Cardiac muscle cell (in vitro differentiated cells and primary cell): Measurements from ENCODE around the gene IFT22. TPM values are rescaled to one million over a fixed set of nuclear protein-coding genes. Genes with fewer than 3 reads are reported as not detected.
"Not testable (repeated sequence)": the region's sequence is repeated elsewhere in the genome, so short reads cannot be mapped to it uniquely, and the experiment has no call there.

ENCODE experiments used
- DNase-seq, 2 donors: peaks; one replicate each; pipeline versions ENCODE4 v3.0.0 to v3.0.0-alpha.2; 2010 to 2017; ENCODE audit warnings: low read depth in 1 of 2, low spot score in 1 of 2
- H3K27ac ChIP-seq: fragments of 200-600 bp; sonication (generic); 2 replicates; pipeline ENCODE4 v1.5.1; 2016
- H3K27me3 ChIP-seq: fragments of 200-600 bp; sonication (generic); 2 replicates; pipeline ENCODE4 v1.6.0; 2016; ENCODE audit warnings: control low read depth
- H3K36me3 ChIP-seq: fragments of 200-600 bp; sonication (generic); 2 replicates; pipeline ENCODE4 v1.5.1; 2016; ENCODE audit warnings: control low read depth
- H3K4me1 ChIP-seq: fragments of 200-600 bp; sonication (generic); 2 replicates; pipeline ENCODE4 v1.8.1; 2017; ENCODE audit warnings: low read depth, mild to moderate bottlenecking, mixed run types
- H3K4me3 ChIP-seq: fragments of 200-600 bp; sonication (generic); 2 replicates; pipeline ENCODE4 v1.5.1; 2016; ENCODE audit warnings: mild to moderate bottlenecking
- H3K9me3 ChIP-seq: fragments of 200-600 bp; sonication (generic); 2 replicates; pipeline ENCODE4 v1.5.1; 2017; ENCODE audit warnings: low read depth, mild to moderate bottlenecking, control low read depth
- CTCF ChIP-seq: IDR thresholded peaks from 2 replicates; pipeline ENCODE4 v1.5.1; 2012; ENCODE audit warnings: low read depth, mild to moderate bottlenecking, low read length
- polyA plus RNA-seq: library from polyadenylated mRNA; unstranded; fragments of >200 nt; fragmentation: Nextera tagmentation; extraction: Ambion mirVana; gene quantifications from 2 replicates; pipeline ENCODE4 v1.2.1, GENCODE V29; 2016
- total RNA-seq: library from RNA; depleted of rRNA; stranded (reverse); fragments of >200 nt; gene quantifications from 2 replicates; pipeline ENCODE4 v1.2.3, GENCODE V29; 2016

Gene IFT22
- total and polyA plus RNA-seq, 2 experiments from 2014 or later, result 36.4 to 64.7 TPM

GRCh38 chr7:101294039-101294831 lies 27.4 kb downstream of the IFT22 start:
- Histone ChIP-seq H3K27ac (no peak overlapping the region), H3K4me1 (no peaks in the 10 kb centered on the region), H3K4me3 (no peak overlapping the region), H3K9me3 (no peaks in the 10 kb centered on the region), H3K27me3 (peaks cover 46% of the 10 kb centered on the region), H3K36me3 (no peaks in the 10 kb centered on the region)
- no peak for TF ChIP-seq CTCF
- DNase-seq, result no peak

- H3K27me3 ChIP-seq, result peaks cover 42% of the 10 kb centered on the region
- not testable (repeated sequence) for H3K9me3 ChIP-seq, H3K27ac ChIP-seq, H3K4me3 ChIP-seq, H3K36me3 ChIP-seq, DNase-seq, H3K4me1 ChIP-seq
These were observed 28.3 kb downstream of the IFT22 start for GRCh38 chr7:101293069-101294021.

GRCh38 chr7:101292566-101292965 lies 29.0 kb downstream of the IFT22 start:
- peaks cover 39% of the 10 kb centered on the region for H3K27me3 ChIP-seq
- DNase-seq, H3K4me1 ChIP-seq, H3K4me3 ChIP-seq, H3K27ac ChIP-seq, H3K9me3 ChIP-seq, H3K36me3 ChIP-seq: not testable (repeated sequence)

- H3K4me3 ChIP-seq, H3K36me3 ChIP-seq: not testable (repeated sequence)
- peaks cover 39% of the 10 kb centered on the region for H3K27me3 ChIP-seq
These were observed 31.2 kb downstream of the IFT22 start for GRCh38 chr7:101290186-101291037.

GRCh38 chr7:101289687-101290086 lies 31.9 kb downstream of the IFT22 start:
- not testable (repeated sequence) for DNase-seq, H3K36me3 ChIP-seq, H3K4me3 ChIP-seq, H3K27ac ChIP-seq, H3K4me1 ChIP-seq, H3K9me3 ChIP-seq
- H3K27me3 ChIP-seq, result peaks cover 34% of the 10 kb centered on the region

More at GRCh38 chr7:101290186-101291037, 31.2 kb downstream of the IFT22 start:
- H3K27ac ChIP-seq, H3K9me3 ChIP-seq, H3K4me1 ChIP-seq: not testable (repeated sequence)
- DNase-seq, result peak; percentile 48 to 59
- peak; percentile 62 for TF ChIP-seq CTCF

- TF ChIP-seq CTCF, result no peak
- no peak overlapping the region for H3K4me3 ChIP-seq
These were observed 33.2 kb downstream of the IFT22 start for GRCh38 chr7:101288439-101288838.

More at GRCh38 chr7:101288439-101288838, 33.2 kb downstream of the IFT22 start:
- Histone ChIP-seq H3K4me1 (no peaks in the 10 kb centered on the region), H3K36me3 (no peaks in the 10 kb centered on the region), H3K27ac (no peak overlapping the region), H3K27me3 (peaks cover 21% of the 10 kb centered on the region), H3K9me3 (no peaks in the 10 kb centered on the region)
- DNase-seq, result no peak
